Left ventricle myocardium inferior (tissue), 1 donor: ENCODE measurements around the gene WWC2. TPM values are rescaled to one million over a fixed set of nuclear protein-coding genes. Genes with fewer than 3 reads are reported as not detected.

Source experiments
- DNase-seq: peaks from one replicate; pipeline ENCODE4 v3.0.0-alpha.2; 2020
- H3K27ac ChIP-seq: fragments of 200-600 bp; replicated peaks from 2 replicates; pipeline ENCODE4 v1.8.0; 2021
- H3K27me3 ChIP-seq: fragments of 200-600 bp; 2 replicates; pipeline ENCODE4 v1.8.0; 2021; ENCODE audit warnings: low read depth
- H3K36me3 ChIP-seq: fragments of 200-600 bp; 2 replicates; pipeline ENCODE4 v1.8.0; 2021
- H3K4me1 ChIP-seq: fragments of 200-600 bp; 2 replicates; pipeline ENCODE4 v1.8.0; 2021
- H3K4me3 ChIP-seq: fragments of 200-600 bp; 2 replicates; pipeline ENCODE4 v1.8.0; 2021; ENCODE audit warnings: mild to moderate bottlenecking, moderate library complexity
- H3K9me3 ChIP-seq: fragments of 200-600 bp; replicated peaks from 2 replicates; pipeline ENCODE4 v1.8.0; 2021
- CTCF ChIP-seq: fragments of 200-600 bp; IDR thresholded peaks from 2 replicates; pipeline ENCODE4 v1.8.0; 2021; ENCODE audit warnings: antibody characterized with exemption, mild to moderate bottlenecking, borderline replicate concordance
- intact Hi-C: fragments of 100-400 bp; cut with micrococcal nuclease; formaldehyde crosslinking; loops from one replicate; pipeline ENCODE4 v1.11.0; 2022
- total RNA-seq: library from RNA; stranded (reverse); fragmentation: NEBNext Ultra II Directional; extraction: Animal tissue kit (Norgen Biotek cat#: 25700); gene quantifications from one replicate; pipeline ENCODE4 v1.2.1, GENCODE V29; 2021
- donor health status: DM: no; HTN: yes; CAD: no; lungs with severe emphysema.

Gene WWC2
- total RNA-seq, 1 donor from 2014 or later, result 42.3 TPM

- no peak for TF ChIP-seq CTCF
- Histone ChIP-seq H3K27me3 (no peaks in the 10 kb centered on the region), H3K9me3 (peaks cover 32% of the 10 kb centered on the region), H3K27ac (no peak overlapping the region), H3K4me3 (no peak overlapping the region), H3K4me1 (no peaks in the 10 kb centered on the region), H3K36me3 (peaks cover 6% of the 10 kb centered on the region)
- DNase-seq, result no peak
- intact Hi-C loops, result no loop called here
Observed at GRCh38 chr4:183071222-183071621, 27.8 kb upstream of the WWC2 start.

GRCh38 chr4:183072176-183072575 is 26.9 kb upstream of the WWC2 start:
- no peak for DNase-seq
- peaks cover 32% of the 10 kb centered on the region for H3K9me3 ChIP-seq
- H3K4me3 ChIP-seq, result no peak overlapping the region
- H3K27me3 ChIP-seq, result no peaks in the 10 kb centered on the region
- H3K27ac ChIP-seq, result no peak overlapping the region
- intact Hi-C loops, result loop anchor here (2.0 kb wide), 2 partner anchors 133 to 191 kb away; no protein-coding TSS in a partner anchor
- no peak for TF ChIP-seq CTCF
- H3K36me3 ChIP-seq, result peaks cover 6% of the 10 kb centered on the region
- no peaks in the 10 kb centered on the region for H3K4me1 ChIP-seq

GRCh38 chr4:183073838-183074145 is 25.3 kb upstream of the WWC2 start:
- Histone ChIP-seq H3K27me3 (no peaks in the 10 kb centered on the region), H3K9me3 (peaks cover 20% of the 10 kb centered on the region), H3K36me3 (peaks cover 2% of the 10 kb centered on the region), H3K27ac (no peak overlapping the region), H3K4me3 (no peak overlapping the region), H3K4me1 (no peaks in the 10 kb centered on the region)
- intact Hi-C loops, result loop anchor here (2.0 kb wide), 2 partner anchors 135 to 189 kb away; no protein-coding TSS in a partner anchor
- DNase-seq, result no peak
- no peak for TF ChIP-seq CTCF

GRCh38 chr4:183074288-183074990 is 24.6 kb upstream of the WWC2 start:
- intact Hi-C loops, result no loop called here
- no peak for DNase-seq
- TF ChIP-seq CTCF, result no peak
- no peaks in the 10 kb centered on the region for H3K27me3 ChIP-seq
- H3K4me1 ChIP-seq, result no peaks in the 10 kb centered on the region
- H3K4me3 ChIP-seq, result no peak overlapping the region
- H3K36me3 ChIP-seq, result no peaks in the 10 kb centered on the region
- H3K9me3 ChIP-seq, result peaks cover 14% of the 10 kb centered on the region
- H3K27ac ChIP-seq, result no peak overlapping the region

GRCh38 chr4:183078634-183079033 is 20.4 kb upstream of the WWC2 start:
- DNase-seq, result no peak
- no peaks in the 10 kb centered on the region for H3K27me3 ChIP-seq
- H3K4me1 ChIP-seq, result no peaks in the 10 kb centered on the region
- TF ChIP-seq CTCF, result no peak
- intact Hi-C loops, result no loop called here
- H3K4me3 ChIP-seq, result no peak overlapping the region
- H3K9me3 ChIP-seq, result no peaks in the 10 kb centered on the region
- H3K27ac ChIP-seq, result no peak overlapping the region
- H3K36me3 ChIP-seq, result no peaks in the 10 kb centered on the region
